Astrocyte of the hippocampus (primary cell): Measurements from ENCODE around the gene ADAMTS13.

ENCODE experiments used
- DNase-seq: peaks from one replicate; pipeline ENCODE4 v3.0.0; 2011; ENCODE audit warnings: low read depth, low spot score

The ADAMTS13 gene

DNA sequence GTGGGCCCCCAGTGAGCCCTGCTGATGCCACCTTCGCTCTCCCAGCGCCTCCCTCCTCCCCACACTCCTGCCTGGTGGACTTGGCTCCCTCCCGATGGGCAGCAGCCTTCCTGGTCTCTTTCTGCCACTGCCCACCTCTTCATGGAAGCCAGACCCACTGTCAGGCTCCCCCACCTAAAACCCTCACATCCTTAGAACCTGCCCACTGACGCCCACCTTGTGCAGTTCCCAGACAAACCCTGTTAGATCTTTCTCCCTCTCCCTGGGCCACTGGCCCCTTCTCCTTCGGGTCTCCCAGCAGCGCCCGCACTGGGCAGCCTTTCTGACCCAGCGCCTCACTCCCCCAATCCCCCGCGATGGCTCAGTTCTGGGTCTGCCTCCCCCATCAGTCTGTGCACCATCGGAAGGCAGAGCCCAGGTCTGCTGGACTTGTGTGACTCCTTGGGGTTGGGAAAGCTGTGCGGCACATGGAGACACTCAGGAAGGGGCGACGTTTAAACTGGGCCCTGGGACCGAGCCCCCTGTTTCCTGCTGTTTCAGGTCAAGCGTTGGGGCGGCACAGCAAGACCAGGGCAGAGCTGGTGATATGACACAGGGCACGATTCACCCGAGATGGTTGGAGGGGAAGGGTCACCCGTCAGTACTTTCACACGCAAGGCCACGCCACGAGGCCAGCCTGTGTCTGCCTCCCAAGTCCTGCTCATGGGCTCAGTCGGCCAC is 85.2 kb downstream of the ADAMTS13 start:
- no peak for DNase-seq

DNA sequence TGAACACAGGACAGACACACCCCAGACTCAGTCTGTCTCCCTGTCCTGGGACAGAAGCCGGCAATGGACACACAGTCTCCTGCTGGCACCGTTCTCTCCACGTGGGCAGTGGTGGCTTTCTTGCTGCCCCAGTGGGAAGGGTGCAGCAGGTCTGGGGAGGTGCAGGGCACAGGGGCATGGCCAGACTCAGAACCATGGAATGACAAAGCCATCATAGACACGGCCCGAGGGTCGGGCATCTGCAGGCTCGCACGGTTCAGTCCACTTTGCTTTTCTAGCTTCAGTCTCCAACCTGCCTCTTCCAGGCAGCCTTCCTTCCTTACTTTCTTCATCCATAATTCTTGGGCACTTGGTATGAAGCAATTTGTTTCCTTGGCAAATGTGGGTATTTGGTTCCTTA is 85.9 kb downstream of the ADAMTS13 start:
- DNase-seq, result no peak
